ENCODE results near the gene ENGASE.

- TF ChIP-seq CTCF (IDR thresholded peaks at IDR 0.05) (no peak), POLR2A (IDR thresholded peaks at IDR 0.05) (no peak)
These were observed 39.6 kb upstream of the ENGASE start for GRCh38 chr17:79034931-79035485.

Measured in lower leg skin (tissue), 3 donors.